H9 (cell line): Measurements from ENCODE around the gene CYTH3. TPM values are rescaled to one million over a fixed set of nuclear protein-coding genes. Genes with fewer than 3 reads are reported as not detected.

ENCODE experiments used
- DNase-seq: peaks from one replicate; pipeline ENCODE4 v3.0.0-alpha.2; 2017
- H2AFZ ChIP-seq: one replicate; pipeline ENCODE4 v1.6.1; 2013; ENCODE audit warnings: mild to moderate bottlenecking, low read length, control low read depth, moderate library complexity
- H2AK5ac ChIP-seq: 2 replicates; pipeline ENCODE4 v1.6.1; 2013; ENCODE audit warnings: low read length, control low read depth, mixed read lengths; ENCODE audit not compliant: insufficient read length
- H2BK120ac ChIP-seq: one replicate; pipeline ENCODE4 v1.6.1; 2013; ENCODE audit warnings: low read depth, mild to moderate bottlenecking, low read length, control low read depth, inconsistent platforms; ENCODE audit not compliant: poor library complexity, severe bottlenecking
- H2BK12ac ChIP-seq: 2 replicates; pipeline ENCODE4 v1.6.1; 2013; ENCODE audit warnings: low read length, control low read depth, mixed read lengths, low read depth; ENCODE audit not compliant: insufficient read length
- H2BK15ac ChIP-seq: 2 replicates; pipeline ENCODE4 v1.6.1; 2013; ENCODE audit warnings: low read depth, low read length, control low read depth
- H2BK20ac ChIP-seq: one replicate; pipeline ENCODE4 v1.6.1; 2013; ENCODE audit warnings: low read depth, mild to moderate bottlenecking, low read length, control low read depth, inconsistent platforms; ENCODE audit not compliant: poor library complexity, severe bottlenecking
- H2BK5ac ChIP-seq: 2 replicates; pipeline ENCODE4 v1.6.1; 2013; ENCODE audit warnings: low read length, control low read depth, mixed read lengths; ENCODE audit not compliant: insufficient read length
- H3K14ac ChIP-seq: 2 replicates; pipeline ENCODE4 v1.6.1; 2013; ENCODE audit warnings: low read length, control low read depth; ENCODE audit not compliant: insufficient read depth
- H3K18ac ChIP-seq: 2 replicates; pipeline ENCODE4 v1.6.1; 2013; ENCODE audit warnings: low read depth, mild to moderate bottlenecking, mixed read lengths, low read length, control low read depth; ENCODE audit not compliant: insufficient read length
- H3K23ac ChIP-seq: 2 replicates; pipeline ENCODE4 v1.6.1; 2013; ENCODE audit warnings: low read length, control low read depth, mixed read lengths, low read depth; ENCODE audit not compliant: insufficient read length
- H3K23me2 ChIP-seq: 2 replicates; pipeline ENCODE4 v1.6.1; 2013; ENCODE audit warnings: low read depth, mild to moderate bottlenecking, mixed read lengths, low read length, control low read depth; ENCODE audit not compliant: insufficient read length, poor library complexity, severe bottlenecking
- H3K27ac ChIP-seq: 2 replicates; pipeline ENCODE4 v1.5.1; 2013; ENCODE audit warnings: low read length, control low read depth, mixed read lengths, low read depth; ENCODE audit not compliant: insufficient read length
- H3K27me3 ChIP-seq: 2 replicates; pipeline ENCODE4 v1.6.1; 2013; ENCODE audit warnings: low read length, control low read depth, inconsistent platforms; ENCODE audit not compliant: insufficient read depth
- H3K4ac ChIP-seq: 2 replicates; pipeline ENCODE4 v1.6.1; 2013; ENCODE audit warnings: low read depth, mild to moderate bottlenecking, control low read depth, inconsistent platforms, low read length, moderate library complexity
- H3K4me1 ChIP-seq: 2 replicates; pipeline ENCODE4 v1.6.1; 2013; ENCODE audit warnings: low read length, control low read depth, inconsistent platforms; ENCODE audit not compliant: insufficient read depth
- H3K4me2 ChIP-seq: 2 replicates; pipeline ENCODE4 v1.6.1; 2013; ENCODE audit warnings: low read length, control low read depth, mixed read lengths; ENCODE audit not compliant: insufficient read length, insufficient read depth
- H3K56ac ChIP-seq: 2 replicates; pipeline ENCODE4 v1.6.1; 2013; ENCODE audit warnings: low read depth, mild to moderate bottlenecking, mixed read lengths, low read length, control low read depth; ENCODE audit not compliant: insufficient read length
- H3K79me1 ChIP-seq: 2 replicates; pipeline ENCODE4 v1.6.1; 2013; ENCODE audit warnings: low read depth, mild to moderate bottlenecking, moderate library complexity, low read length, control low read depth, inconsistent platforms; ENCODE audit not compliant: insufficient read depth, poor library complexity, severe bottlenecking
- H3K79me2 ChIP-seq: 2 replicates; pipeline ENCODE4 v1.6.1; 2013; ENCODE audit warnings: low read length, control low read depth, inconsistent platforms; ENCODE audit not compliant: insufficient read depth
- H3K9ac ChIP-seq: 2 replicates; pipeline ENCODE4 v1.6.1; 2013; ENCODE audit warnings: low read length, control low read depth, mixed read lengths; ENCODE audit not compliant: insufficient read length; ENCODE audit errors: extremely low read depth
- H3K9me3 ChIP-seq: one replicate; pipeline ENCODE4 v1.6.1; 2013; ENCODE audit warnings: low read depth, low read length, inconsistent platforms; ENCODE audit not compliant: control insufficient read depth
- H3T11ph ChIP-seq: one replicate; pipeline ENCODE4 v1.6.1; 2013; ENCODE audit warnings: mild to moderate bottlenecking, low read length, control low read depth, inconsistent platforms
- H4K20me1 ChIP-seq: one replicate; pipeline ENCODE4 v1.6.1; 2013; ENCODE audit not compliant: control insufficient read depth, insufficient read length, insufficient read depth
- H4K5ac ChIP-seq: 2 replicates; pipeline ENCODE4 v1.6.1; 2013; ENCODE audit warnings: low read depth, mild to moderate bottlenecking, mixed read lengths, low read length, control low read depth; ENCODE audit not compliant: insufficient read length
- H4K8ac ChIP-seq: replicated peaks from 2 replicates; pipeline ENCODE4 v1.6.1; 2013; ENCODE audit warnings: low read length, control low read depth, mixed read lengths, low read depth; ENCODE audit not compliant: insufficient read length
- H4K91ac ChIP-seq: 2 replicates; pipeline ENCODE4 v1.6.1; 2013; ENCODE audit warnings: low read depth, mild to moderate bottlenecking, moderate library complexity, mixed read lengths, low read length, control low read depth; ENCODE audit not compliant: insufficient read length
- H3K27ac Mint-ChIP-seq, 3 experiments: 2 replicates in 2 of 3; 3 replicates in 1 of 3; pipeline ENCODE4 v1.8.0; 2020 to 2021; ENCODE audit warnings: mixed read lengths in 3 of 3, mild to moderate bottlenecking in 1 of 3, moderate library complexity in 1 of 3
- H3K27me3 Mint-ChIP-seq: 2 replicates; pipeline ENCODE4 v1.8.0; 2021; ENCODE audit warnings: low read depth, mild to moderate bottlenecking, moderate library complexity, mixed read lengths
- H3K36me3 Mint-ChIP-seq, 3 experiments: 2 replicates in 2 of 3; 3 replicates in 1 of 3; pipeline ENCODE4 v1.8.0; 2020 to 2021; ENCODE audit warnings: low read depth in 3 of 3, mixed read lengths in 3 of 3; ENCODE audit not compliant: insufficient read depth in 1 of 3
- H3K4me1 Mint-ChIP-seq, 2 experiments: 2 replicates each; pipeline ENCODE4 v1.8.0; 2020; ENCODE audit warnings: mixed read lengths in 2 of 2
- H3K4me3 Mint-ChIP-seq, 2 experiments: 2 replicates in 1 of 2; 3 replicates in 1 of 2; pipeline ENCODE4 v1.8.0; 2020 to 2021; ENCODE audit warnings: mild to moderate bottlenecking in 2 of 2, mixed read lengths in 2 of 2, moderate library complexity in 1 of 2
- H3K9me3 Mint-ChIP-seq, 2 experiments: 2 replicates in 1 of 2; 3 replicates in 1 of 2; pipeline ENCODE4 v1.8.0; 2020; ENCODE audit warnings: mild to moderate bottlenecking in 2 of 2, mixed read lengths in 2 of 2, moderate library complexity in 1 of 2
- WGBS: extraction: QIAGEN DNeasy Blood & Tissue Kit; methylation state at CpG from one replicate; pipeline ENCODE4 v1.1.7; 2013; ENCODE audit warnings: missing lambda C conversion rate, low lambda C conversion rate, mixed read lengths; ENCODE audit not compliant: insufficient read length; ENCODE audit errors: extremely low coverage; 5-methylcytosine and 5-hydroxymethylcytosine counted together
- total RNA-seq: library from RNA; stranded (reverse); gene quantifications from 2 replicates; pipeline ENCODE4 v1.2.1, GENCODE V29; 2021
- TF ChIP-seq, protein P1 (sequence below): fragments of 200-600 bp; sonication (generic); conservative IDR thresholded peaks from 3 replicates; pipeline ENCODE4 v1.8.0; 2021; ENCODE audit warnings: antibody characterized with exemption, mild to moderate bottlenecking

The CYTH3 gene
- total RNA-seq, 1 experiment from 2014 or later = 12.3 TPM

DNA sequence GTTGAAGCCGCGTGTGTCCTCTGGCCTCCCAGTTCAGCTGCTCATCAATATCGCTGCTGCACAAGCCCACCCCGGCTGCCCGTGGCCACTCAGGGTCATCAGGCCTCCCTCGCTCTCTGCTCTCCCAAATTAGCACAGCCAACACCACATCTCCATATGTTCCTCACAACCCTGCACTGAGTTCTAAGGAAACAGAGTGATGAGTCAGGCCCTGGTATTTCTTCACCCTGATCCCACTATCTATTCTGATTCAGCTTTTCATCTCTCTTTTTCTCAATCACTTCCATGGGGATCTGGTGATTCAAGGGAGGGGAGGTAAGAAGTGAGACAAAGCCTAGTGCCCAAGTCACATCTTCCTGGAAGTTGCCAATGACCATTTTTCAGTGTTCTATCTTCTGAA, 23.8 kb downstream of the CYTH3 start:
- Histone ChIP-seq H3K23ac (no peak overlapping the region), H3K79me2 (no peaks in the 10 kb centered on the region; the same call in 1 of the 2 replicates), H3K18ac (no peak overlapping the region), H3K14ac (no peak overlapping the region), H3K4me1 (peaks cover 2% of the 10 kb centered on the region; the same call in 1 of the 2 replicates), H3K27me3 (no peaks in the 10 kb centered on the region), H2BK20ac (no peak overlapping the region), H3K4me2 (no peak overlapping the region), H3K56ac (no peak overlapping the region), H2AK5ac (no peak overlapping the region), H3K9me3 (no peaks in the 10 kb centered on the region), H4K5ac (peak overlapping the region; percentile 68), H2AFZ (no peak overlapping the region), H4K20me1 (no peaks in the 10 kb centered on the region), H3K79me1 (peaks cover 4% of the 10 kb centered on the region), H2BK15ac (no peak overlapping the region), H3K4ac (no peak overlapping the region), H2BK12ac (no peak overlapping the region), H3K9ac (no peak overlapping the region), H2BK120ac (no peak overlapping the region), H3K27ac (no peak overlapping the region), H4K8ac (no peak overlapping the region), H4K91ac (no peak overlapping the region), H3K23me2 (no peaks in the 10 kb centered on the region), H3T11ph (no peak overlapping the region), H2BK5ac (no peak overlapping the region)
- no peak overlapping the region for H3K4me3 Mint-ChIP-seq
- no peaks in the 10 kb centered on the region for H3K36me3 Mint-ChIP-seq
- no peak for DNase-seq
- H3K9me3 Mint-ChIP-seq = no peaks in the 10 kb centered on the region
- TF ChIP-seq, protein P1, sequence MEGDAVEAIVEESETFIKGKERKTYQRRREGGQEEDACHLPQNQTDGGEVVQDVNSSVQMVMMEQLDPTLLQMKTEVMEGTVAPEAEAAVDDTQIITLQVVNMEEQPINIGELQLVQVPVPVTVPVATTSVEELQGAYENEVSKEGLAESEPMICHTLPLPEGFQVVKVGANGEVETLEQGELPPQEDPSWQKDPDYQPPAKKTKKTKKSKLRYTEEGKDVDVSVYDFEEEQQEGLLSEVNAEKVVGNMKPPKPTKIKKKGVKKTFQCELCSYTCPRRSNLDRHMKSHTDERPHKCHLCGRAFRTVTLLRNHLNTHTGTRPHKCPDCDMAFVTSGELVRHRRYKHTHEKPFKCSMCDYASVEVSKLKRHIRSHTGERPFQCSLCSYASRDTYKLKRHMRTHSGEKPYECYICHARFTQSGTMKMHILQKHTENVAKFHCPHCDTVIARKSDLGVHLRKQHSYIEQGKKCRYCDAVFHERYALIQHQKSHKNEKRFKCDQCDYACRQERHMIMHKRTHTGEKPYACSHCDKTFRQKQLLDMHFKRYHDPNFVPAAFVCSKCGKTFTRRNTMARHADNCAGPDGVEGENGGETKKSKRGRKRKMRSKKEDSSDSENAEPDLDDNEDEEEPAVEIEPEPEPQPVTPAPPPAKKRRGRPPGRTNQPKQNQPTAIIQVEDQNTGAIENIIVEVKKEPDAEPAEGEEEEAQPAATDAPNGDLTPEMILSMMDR = no peak
- H3K27me3 Mint-ChIP-seq = no peaks in the 10 kb centered on the region
- no peak overlapping the region; a peak in 1 of 7 replicates for H3K27ac Mint-ChIP-seq
- H3K4me1 Mint-ChIP-seq = peaks cover 34 to 36% of the 10 kb centered on the region in 2 experiments
- WGBS = no CpG with 5 or more reads among the region's 6 CpGs
